Ascending aorta (tissue), 2 donors: Measurements from ENCODE around the gene CAMK2A. TPM values are rescaled to one million over a fixed set of nuclear protein-coding genes. Genes with fewer than 3 reads are reported as not detected.

Source experiments
- DNase-seq, 2 donors: peaks; one replicate each; pipeline ENCODE4 v3.0.0-alpha.2; 2019; ENCODE audit warnings: low spot score in 2 of 2
- H3K27ac ChIP-seq, 2 donors: fragments of 200-600 bp; sonication (generic); one replicate each; pipeline ENCODE4 v1.5.1; 2016 to 2017; ENCODE audit warnings: mild to moderate bottlenecking in 1 of 2
- H3K27me3 ChIP-seq: fragments of 200-600 bp; sonication (generic); one replicate; pipeline ENCODE4 v1.5.1; 2017
- H3K36me3 ChIP-seq, 2 donors: fragments of 200-600 bp; sonication (generic); one replicate each; pipeline ENCODE4 v1.5.1; 2016
- H3K4me1 ChIP-seq, 2 donors: fragments of 200-600 bp; sonication (generic); one replicate each; pipeline ENCODE4 v1.5.1; 2016 to 2017; ENCODE audit warnings: mild to moderate bottlenecking in 1 of 2
- H3K4me3 ChIP-seq, 2 donors: fragments of 200-600 bp; sonication (generic); one replicate each; pipeline ENCODE4 v1.5.1; 2016 to 2017; ENCODE audit warnings: mild to moderate bottlenecking in 1 of 2
- H3K9me3 ChIP-seq, 2 donors: fragments of 200-600 bp; sonication (generic); one replicate each; pipeline ENCODE4 v1.5.1; 2016
- CTCF ChIP-seq, 3 experiments: fragments of 200-600 bp in 2 of 3; fragments of 450-650 bp in 1 of 3; sonication (generic) in 2 of 3; IDR thresholded peaks; one replicate each; pipeline ENCODE4 v1.5.1; 2016 to 2019; ENCODE audit warnings: antibody characterized with exemption in 3 of 3, mild to moderate bottlenecking in 1 of 3, moderate library complexity in 1 of 3
- intact Hi-C: fragments of 100-400 bp; cut with DNase I; formaldehyde crosslinking; loops from one replicate; pipeline ENCODE4 v1.15.1; 2023
- total RNA-seq: library from RNA; depleted of rRNA; stranded (reverse); fragments of >200 nt; gene quantifications from one replicate; pipeline ENCODE4 v1.1.0, GENCODE V29; 2016

The CAMK2A gene
- total RNA-seq, 1 donor from 2014 or later = not detected

DNA sequence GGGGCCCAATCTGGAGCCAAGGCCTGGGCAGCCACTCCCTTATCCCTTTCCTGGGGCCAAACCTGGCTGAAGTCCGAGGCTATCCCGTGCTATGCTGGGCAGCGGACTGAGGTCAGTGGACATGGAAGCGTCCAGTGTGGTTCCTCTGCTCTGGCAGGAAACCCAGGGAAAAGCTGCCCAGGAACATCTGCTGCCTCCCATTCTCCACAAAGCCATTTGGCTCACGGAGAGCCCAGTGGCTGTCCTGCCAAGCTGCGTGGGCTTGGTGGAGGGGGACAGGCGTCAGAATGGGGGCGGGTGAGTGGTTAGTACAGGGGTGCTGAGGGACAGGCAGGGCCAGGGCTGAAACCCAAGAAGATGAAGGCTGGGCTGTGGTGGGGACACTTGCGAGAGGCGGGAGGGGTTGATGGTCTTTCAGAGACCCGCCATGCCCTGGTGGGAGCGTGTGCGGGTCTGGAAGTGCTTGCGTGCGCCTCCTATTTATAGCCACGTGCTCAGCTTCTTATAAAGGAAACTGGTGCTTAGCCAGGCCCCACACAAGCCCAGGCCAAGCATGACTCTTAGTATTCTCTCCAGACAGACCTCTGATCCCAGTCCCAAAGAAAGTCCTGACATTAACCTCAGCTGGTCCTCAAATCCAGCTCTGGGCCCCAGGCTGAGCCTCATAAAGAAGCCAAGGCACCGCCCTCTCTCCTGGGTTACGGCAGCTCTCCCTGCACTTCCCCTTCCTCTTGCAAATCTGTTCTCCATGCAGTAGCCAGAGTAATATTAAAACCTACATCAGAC, 109.1 kb downstream of the CAMK2A start:
- TF ChIP-seq CTCF (IDR thresholded peaks at IDR 0.05) = no peak
- H3K27ac ChIP-seq = peak overlapping the region; percentile 95 to 96
- peaks cover 17 to 45% of the 10 kb centered on the region in 2 donors for H3K4me1 ChIP-seq
- no peaks in the 10 kb centered on the region for H3K9me3 ChIP-seq
- H3K4me3 ChIP-seq = peak overlapping the region in 1 of 2 donors; percentile 21
- intact Hi-C loops = loop anchor here (1.0 to 2.0 kb wide), 2 partner anchors 19 to 50 kb away; no protein-coding TSS in a partner anchor
- H3K36me3 ChIP-seq = no peaks in the 10 kb centered on the region
- DNase-seq = peak; percentile 44 to 91
- H3K27me3 ChIP-seq = no peaks in the 10 kb centered on the region

DNA sequence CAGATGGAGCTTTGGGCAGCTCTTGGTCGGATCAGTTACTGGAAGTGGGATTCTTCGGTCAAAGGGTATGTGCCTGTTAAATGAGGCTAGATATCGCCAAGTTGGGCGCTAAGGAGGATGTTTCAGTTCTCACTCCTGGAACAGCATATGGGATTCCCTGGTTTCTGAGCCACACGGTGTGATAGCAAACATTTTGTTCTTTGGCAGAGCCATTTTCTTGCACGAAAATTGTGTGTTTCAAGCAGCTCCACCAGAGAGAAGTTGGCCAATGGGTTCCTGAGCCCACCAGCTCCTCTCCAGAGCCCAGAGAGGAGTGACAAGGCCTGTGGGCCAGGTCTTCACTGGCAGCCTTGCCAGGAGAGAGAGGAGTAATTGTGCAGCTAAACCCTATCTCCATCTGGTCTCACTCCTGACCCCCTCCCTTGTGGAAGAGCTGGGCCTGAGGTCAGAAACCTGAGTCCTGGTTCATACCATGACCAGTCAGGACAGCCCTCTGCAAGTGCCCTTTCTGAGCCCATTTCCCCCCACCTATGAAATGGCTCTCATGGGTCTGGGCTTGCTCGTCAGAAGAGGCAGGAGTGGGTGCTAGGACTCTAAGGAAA, 110.5 kb downstream of the CAMK2A start:
- Histone ChIP-seq H3K4me1 (peaks cover 17 to 48% of the 10 kb centered on the region in 2 donors), H3K36me3 (no peaks in the 10 kb centered on the region), H3K4me3 (no peak overlapping the region), H3K9me3 (no peaks in the 10 kb centered on the region), H3K27me3 (no peaks in the 10 kb centered on the region), H3K27ac (peak overlapping the region; percentile 95 to 96)
- no peak for DNase-seq
- no peak for TF ChIP-seq CTCF (IDR thresholded peaks at IDR 0.05)
- intact Hi-C loops = loop anchor here (5.0 kb wide), 1 partner anchor 33 kb away; no protein-coding TSS in a partner anchor

DNA sequence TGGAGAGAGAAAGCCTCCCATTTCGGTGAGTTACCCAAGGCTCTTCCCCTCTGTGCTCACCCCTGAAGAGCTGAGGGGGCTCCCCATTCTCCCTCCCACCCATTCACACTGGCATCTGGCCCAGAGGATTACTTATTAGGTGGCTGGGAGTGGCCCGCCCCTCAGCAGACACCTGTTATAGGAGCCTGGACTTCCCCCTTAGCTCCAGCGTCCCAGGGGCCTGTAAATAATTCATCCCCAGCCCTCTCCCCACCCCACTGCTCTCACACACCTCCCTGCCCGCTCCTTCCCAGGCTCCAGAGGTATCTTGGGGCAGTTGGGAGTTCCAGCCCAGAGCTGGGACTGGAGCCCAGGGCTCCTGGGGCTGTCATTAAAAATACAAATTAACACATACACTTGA, 111.3 kb downstream of the CAMK2A start:
- no peak for TF ChIP-seq CTCF (IDR thresholded peaks at IDR 0.05)
- Histone ChIP-seq H3K4me1 (peaks cover 17 to 48% of the 10 kb centered on the region in 2 donors), H3K36me3 (no peaks in the 10 kb centered on the region), H3K27ac (peak overlapping the region; percentile 95 to 96), H3K27me3 (no peaks in the 10 kb centered on the region), H3K4me3 (no peak overlapping the region), H3K9me3 (no peaks in the 10 kb centered on the region)
- intact Hi-C loops = loop anchor here (5.0 kb wide), 1 partner anchor 34 kb away; no protein-coding TSS in a partner anchor
- DNase-seq = no peak

GRCh38 chr5:150177721-150178120, 111.9 kb downstream of the CAMK2A start:
- H3K27ac ChIP-seq = peak overlapping the region; percentile 95 to 96
- DNase-seq = no peak
- H3K36me3 ChIP-seq = no peaks in the 10 kb centered on the region
- H3K9me3 ChIP-seq = no peaks in the 10 kb centered on the region
- no peaks in the 10 kb centered on the region for H3K27me3 ChIP-seq
- H3K4me1 ChIP-seq = peaks cover 17 to 48% of the 10 kb centered on the region in 2 donors
- no peak for TF ChIP-seq CTCF (IDR thresholded peaks at IDR 0.05)
- H3K4me3 ChIP-seq = no peak overlapping the region
- intact Hi-C loops = loop anchor here (2.0 to 5.0 kb wide), 2 partner anchors 17 to 35 kb away; no protein-coding TSS in a partner anchor

- Histone ChIP-seq H3K27ac (peak overlapping the region; percentile 95 to 96), H3K4me3 (no peak overlapping the region), H3K36me3 (no peaks in the 10 kb centered on the region), H3K27me3 (no peaks in the 10 kb centered on the region), H3K4me1 (peaks cover 17 to 48% of the 10 kb centered on the region in 2 donors), H3K9me3 (no peaks in the 10 kb centered on the region)
- TF ChIP-seq CTCF (IDR thresholded peaks at IDR 0.05) = no peak
- intact Hi-C loops = loop anchor here (2.0 to 5.0 kb wide), 2 partner anchors 16 to 35 kb away; no protein-coding TSS in a partner anchor
- no peak for DNase-seq
Observed at GRCh38 chr5:150176745-150177477, 112.7 kb downstream of the CAMK2A start.
